Transverse colon (tissue), 4 donors: ENCODE data around the gene LY6G6C.

Source experiments
- CTCF ChIP-seq, 5 experiments: fragments of 200-600 bp in 3 of 5; fragments of 450-650 bp in 2 of 5; sonication (generic) in 3 of 5; IDR thresholded peaks; 1 replicate in 2 of 5; 2 replicates in 3 of 5; pipeline ENCODE4 v1.5.1; 2016 to 2017; ENCODE audit warnings: antibody characterized with exemption in 5 of 5, inconsistent platforms in 3 of 5, mild to moderate bottlenecking in 2 of 5, moderate library complexity in 1 of 5
- POLR2AphosphoS5 ChIP-seq, 3 donors: sonication (generic); formaldehyde crosslinking; IDR thresholded peaks; one replicate each; pipeline ENCODE4 v1.6.1; 2016; ENCODE audit warnings: antibody characterized with exemption in 3 of 3

- TF ChIP-seq CTCF (IDR thresholded peaks at IDR 0.05) (no peak), POLR2AphosphoS5 (IDR thresholded peaks at IDR 0.05) (no peak)
Measured at GRCh38 chr6:31676904-31677303, 44.6 kb downstream of the LY6G6C start.
